HG02970 (cell line): ENCODE measurements around the gene MAP3K12.
"Not testable (repeated sequence)": the region's sequence is repeated elsewhere in the genome, so short reads cannot be mapped to it uniquely, and the experiment has no call there.

Experiments
- ATAC-seq: cut with Tn5 transposase; IDR thresholded peaks from one replicate; pipeline ENCODE4 v1.9.1; 2021; ENCODE audit warnings: mild to moderate bottlenecking, moderate library complexity, moderate number of reproducible peaks; ENCODE audit not compliant: unreplicated experiment, low FRiP score

The MAP3K12 gene, protein sequence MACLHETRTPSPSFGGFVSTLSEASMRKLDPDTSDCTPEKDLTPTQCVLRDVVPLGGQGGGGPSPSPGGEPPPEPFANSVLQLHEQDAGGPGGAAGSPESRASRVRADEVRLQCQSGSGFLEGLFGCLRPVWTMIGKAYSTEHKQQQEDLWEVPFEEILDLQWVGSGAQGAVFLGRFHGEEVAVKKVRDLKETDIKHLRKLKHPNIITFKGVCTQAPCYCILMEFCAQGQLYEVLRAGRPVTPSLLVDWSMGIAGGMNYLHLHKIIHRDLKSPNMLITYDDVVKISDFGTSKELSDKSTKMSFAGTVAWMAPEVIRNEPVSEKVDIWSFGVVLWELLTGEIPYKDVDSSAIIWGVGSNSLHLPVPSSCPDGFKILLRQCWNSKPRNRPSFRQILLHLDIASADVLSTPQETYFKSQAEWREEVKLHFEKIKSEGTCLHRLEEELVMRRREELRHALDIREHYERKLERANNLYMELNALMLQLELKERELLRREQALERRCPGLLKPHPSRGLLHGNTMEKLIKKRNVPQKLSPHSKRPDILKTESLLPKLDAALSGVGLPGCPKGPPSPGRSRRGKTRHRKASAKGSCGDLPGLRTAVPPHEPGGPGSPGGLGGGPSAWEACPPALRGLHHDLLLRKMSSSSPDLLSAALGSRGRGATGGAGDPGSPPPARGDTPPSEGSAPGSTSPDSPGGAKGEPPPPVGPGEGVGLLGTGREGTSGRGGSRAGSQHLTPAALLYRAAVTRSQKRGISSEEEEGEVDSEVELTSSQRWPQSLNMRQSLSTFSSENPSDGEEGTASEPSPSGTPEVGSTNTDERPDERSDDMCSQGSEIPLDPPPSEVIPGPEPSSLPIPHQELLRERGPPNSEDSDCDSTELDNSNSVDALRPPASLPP

DNA sequence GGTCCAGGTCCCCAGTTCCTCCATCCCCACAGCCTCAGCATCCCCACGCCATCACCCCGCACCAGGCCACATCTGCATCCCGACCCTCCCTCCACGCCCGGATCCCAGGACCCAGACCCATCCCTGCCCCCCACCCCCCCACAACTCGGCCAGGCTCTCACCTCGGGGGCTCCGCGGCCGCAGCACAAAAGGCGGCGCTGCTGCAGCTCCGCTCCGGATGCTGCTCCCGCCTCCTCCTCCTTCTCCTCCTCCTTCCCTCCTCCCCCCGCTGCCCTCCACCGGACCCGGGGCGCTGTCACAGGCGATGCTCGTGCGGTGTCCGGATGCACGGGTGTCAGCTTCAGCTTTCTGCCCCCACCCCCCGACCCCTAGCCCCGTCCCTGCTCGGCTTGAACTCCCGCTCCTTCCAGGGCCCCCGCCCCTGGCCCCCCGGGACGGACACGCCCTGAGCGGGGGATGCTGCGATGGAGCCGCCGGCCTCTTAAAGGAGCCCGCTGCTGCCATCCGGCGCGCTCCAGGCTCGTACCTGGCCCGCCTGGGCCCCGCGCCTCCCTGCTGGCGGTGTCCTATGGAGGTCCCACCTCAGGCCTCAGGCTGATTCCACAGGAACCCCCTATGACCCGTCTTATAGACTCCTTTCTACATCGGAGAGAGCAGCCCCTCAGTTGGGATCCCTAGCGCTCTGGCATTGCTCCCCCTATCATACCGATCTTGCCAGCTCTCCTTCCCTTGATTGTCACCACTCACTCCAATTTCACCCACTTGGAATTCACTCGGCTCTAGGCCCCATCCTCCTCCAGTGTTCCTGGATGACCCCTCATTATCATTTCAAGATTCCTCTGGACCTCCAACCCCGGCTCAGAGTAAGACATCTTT is at the start of gene MAP3K12:
TSS of gene MAP3K12 (minus strand) at position 193 of the 876 bp plus-strand sequence. CDS start 12,067 bp downstream, outside the sequence.
- ATAC-seq: no peak

DNA sequence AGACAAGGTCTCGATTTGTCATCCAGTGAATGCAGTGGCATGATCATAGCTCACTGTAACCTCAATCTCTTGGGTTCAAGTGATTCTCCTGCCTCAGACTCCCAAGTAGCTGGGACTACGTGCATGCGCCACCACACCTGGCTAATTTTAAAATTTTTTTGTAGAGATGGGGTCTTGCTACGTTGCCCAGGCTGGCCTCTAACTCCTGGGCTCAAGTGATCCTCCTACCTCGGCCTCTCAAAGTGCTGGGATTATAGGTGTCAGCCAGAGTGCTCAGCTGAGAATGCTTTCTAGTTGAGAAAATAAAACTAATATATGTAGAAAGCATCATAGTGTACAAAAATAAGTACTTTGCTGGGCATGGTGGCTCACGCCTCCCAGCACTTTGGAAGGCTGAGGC is 49.1 kb upstream of the MAP3K12 start:
- ATAC-seq: not testable (repeated sequence)

DNA sequence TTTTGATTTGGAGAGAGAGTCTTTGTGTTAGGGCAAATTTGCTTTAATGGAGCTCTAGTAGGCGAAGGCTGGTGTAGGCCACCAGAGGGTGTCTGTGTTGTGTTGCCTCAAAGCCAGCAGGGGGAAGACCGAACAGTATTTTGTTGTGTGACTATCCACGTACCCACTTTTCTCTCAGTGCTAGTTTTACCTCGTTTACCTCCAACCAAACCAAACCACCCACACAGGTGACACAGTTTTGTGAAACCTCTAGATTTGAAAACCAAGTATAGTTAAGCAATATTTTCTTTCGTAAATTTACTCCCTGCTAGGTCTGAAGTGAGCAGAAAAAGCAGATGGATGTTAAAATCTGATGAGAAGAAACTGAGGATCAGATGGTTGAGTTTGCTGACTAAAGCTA is 44.3 kb upstream of the MAP3K12 start:
- ATAC-seq: no peak

DNA sequence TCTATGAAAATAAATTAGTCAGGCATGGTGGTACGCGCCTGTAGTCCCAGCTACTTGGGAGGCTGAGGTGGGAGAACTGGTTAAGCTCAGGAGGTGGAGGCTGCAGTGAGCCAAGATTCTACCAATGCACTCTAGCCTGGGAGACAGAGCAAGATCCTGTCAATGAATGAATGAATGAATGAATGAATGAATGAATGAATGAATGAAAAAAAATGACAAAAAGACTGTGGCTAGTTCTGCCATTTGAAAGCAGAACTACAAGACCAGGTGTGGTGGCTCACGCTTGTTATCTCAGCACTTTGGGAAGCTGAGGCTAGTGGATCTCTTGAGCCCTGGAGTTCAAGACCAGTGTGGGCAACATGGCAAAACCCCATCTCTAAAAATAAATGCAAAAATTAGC is 40.3 kb upstream of the MAP3K12 start:
- no peak for ATAC-seq

DNA sequence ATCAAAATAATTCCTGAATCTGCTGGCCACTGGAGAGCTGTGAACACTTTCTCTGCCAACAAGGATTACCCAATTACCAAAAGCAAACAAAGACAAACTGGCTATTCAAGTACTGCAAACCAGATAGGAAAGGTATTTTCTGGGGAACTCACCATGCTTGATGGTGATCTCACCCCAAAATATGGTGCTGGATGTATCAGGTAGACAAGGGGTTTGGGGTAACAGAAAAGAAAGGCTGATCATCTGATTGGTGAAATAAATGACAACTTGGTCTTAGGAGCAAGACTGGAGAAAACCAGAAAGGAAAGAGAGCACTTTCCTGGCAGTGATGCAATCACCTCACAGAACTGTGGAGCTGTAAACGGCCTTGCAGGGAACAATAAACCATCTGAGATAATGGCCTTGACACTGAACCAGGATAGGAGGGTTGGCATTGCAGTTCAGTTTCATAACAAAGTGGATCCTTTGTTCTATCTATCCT is 39.0 kb upstream of the MAP3K12 start:
- ATAC-seq: no peak

DNA sequence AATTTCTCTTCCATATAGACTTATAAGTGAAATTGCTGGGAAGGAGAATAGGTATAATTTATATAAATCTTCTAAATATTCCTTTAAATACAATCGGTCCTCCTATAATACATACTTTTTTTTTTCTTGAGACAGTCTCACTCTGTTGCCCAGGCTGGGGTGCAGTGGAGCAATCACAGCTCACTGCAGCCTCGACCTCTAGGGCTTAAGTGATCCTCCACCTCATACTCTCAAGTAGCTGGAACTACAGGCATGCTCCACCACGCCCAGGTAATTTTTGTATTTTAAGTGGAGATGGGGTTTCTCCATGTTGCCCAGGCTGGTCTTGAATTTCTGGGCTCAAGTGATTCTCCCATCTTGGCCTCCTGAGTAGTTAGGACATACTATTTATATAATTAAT is 37.7 kb upstream of the MAP3K12 start:
- ATAC-seq: no peak

DNA sequence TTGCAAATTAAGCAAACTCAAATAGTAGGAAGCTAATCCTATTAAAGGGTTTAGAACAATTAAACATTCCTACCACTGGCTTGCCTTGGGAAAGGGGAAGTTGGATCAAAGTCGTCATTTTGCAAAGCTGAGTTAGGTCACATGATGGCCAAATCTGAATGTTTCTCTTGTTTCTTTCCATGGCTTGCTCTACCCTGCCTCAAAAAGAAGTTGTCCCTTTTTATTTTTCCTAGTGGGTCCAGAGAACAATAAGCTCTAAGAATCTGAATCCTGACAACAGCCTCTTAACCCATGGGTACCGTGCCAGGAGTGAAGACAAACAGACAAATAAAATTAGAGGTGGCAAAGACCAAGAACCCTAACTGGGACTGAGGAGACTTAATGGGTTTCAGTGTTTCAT is 34.2 kb upstream of the MAP3K12 start:
- ATAC-seq: no peak

DNA sequence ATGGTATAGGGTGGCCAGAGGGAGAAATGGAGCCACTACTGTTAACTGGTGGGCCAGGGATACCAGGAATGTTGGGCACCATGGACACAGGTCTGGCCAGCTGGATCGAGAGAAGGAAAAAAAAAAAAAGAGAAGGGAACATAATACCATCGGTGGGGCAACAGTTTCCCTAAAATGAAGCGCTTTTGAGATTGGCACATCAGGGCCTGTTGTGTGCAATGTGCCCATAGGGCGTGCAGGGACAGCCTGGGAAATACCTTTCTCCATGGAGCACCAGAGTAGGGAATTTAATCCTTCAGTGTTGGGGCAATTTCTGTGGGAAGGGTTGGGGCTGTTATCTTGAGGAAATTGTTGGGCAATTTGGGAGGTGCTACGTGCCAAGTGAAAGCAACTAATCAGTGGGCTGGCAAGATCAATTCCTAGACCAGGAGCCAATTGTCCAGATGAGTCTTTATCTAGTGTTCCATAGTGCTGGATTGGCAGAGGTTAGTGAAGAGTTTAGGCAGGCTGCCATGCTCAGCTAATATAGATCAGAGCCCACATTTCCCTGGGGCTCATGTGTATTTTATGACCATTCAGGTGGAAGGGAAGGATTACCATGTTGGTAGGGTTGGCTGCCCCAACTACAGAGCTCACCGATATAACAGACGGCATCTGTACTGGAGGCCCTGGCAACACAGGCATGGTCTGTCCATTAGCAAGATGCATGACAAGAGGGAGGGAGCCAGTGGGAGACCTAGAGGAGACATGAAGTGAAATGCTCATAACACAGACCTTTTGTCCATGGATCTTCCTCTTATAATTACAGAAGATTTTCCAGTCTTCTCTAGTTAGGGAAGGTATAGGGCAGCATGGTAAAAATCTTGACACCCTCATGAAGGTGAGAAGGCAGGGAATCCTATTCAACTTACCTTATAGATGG is 33.5 kb upstream of the MAP3K12 start:
- no peak for ATAC-seq

DNA sequence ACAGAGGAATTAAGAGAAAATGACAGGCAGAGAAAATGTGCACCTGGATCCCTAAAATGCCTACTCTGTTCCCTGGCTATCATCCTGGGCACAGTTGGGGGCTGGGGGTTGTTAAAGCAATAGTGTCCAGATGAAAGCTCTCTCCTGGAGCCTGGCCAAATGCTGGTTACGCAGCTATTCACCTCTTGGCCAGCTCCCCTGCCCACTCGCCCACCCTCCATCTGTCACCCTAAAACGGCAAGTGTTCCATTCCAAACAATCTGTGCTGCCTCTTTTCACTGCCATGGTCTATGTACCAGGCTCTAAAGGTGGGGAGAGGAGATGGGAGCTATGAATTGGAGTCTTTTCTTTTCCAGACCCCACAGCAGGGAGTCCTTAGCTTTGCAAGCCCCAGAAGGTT is 32.8 kb upstream of the MAP3K12 start:
- no peak for ATAC-seq

DNA sequence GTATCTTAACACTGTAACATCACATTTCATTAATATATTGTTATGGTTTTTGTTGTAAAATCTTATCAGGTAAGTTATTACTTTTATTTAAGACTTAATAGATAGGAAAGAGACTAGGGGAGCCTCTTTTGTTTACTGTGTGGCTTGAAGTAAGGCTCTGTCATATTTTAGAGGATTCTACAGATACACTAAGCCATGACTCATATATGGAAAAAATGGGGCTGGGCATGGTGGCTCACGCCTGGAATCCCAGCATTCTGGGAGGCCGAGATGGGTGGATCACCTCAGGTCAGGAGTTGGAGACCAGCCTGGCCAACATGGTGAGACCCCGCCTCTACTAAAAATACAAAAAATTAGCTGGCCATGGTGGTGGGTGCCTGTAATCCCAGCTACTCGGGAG is 31.7 kb upstream of the MAP3K12 start:
- ATAC-seq: no peak

DNA sequence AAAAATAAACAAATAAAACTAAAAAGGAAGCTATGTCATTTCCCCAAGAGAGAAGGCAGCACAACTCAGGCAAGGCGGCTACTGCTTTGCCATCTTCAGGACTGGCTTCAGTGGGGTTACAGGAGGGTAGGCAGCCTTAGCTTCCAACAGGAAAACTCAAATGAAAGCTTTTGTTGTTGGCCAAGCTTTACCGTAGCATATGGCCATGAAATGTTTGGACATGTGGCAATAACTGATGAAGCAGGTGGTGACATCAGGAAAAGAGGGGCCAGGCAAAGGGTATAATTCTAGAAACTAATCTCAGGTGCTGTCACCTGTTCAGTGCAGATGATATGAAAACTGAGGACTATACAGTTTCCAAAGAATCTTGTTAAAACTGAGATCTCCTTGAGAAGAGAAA is 30.8 kb upstream of the MAP3K12 start:
- ATAC-seq: no peak

DNA sequence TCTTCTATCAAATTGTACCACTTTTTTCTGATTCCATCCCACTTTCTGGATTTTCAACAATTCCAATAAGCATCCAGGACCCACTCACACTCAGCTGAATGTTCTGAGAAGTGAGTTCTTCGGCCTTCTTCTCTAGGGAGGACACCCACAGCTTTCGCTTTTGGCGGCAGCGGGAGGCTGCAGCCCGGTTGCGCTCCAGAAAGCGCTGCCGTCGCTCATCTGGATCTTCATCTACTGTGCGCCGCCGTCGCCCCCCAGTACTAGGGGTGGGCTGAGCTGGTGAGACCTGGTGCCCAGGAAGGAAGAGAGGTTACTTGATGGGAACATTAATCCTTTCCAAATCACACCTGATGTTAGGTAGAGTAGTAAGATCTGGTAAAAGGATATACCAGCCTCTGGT is 25.2 kb upstream of the MAP3K12 start:
- ATAC-seq: no peak

DNA sequence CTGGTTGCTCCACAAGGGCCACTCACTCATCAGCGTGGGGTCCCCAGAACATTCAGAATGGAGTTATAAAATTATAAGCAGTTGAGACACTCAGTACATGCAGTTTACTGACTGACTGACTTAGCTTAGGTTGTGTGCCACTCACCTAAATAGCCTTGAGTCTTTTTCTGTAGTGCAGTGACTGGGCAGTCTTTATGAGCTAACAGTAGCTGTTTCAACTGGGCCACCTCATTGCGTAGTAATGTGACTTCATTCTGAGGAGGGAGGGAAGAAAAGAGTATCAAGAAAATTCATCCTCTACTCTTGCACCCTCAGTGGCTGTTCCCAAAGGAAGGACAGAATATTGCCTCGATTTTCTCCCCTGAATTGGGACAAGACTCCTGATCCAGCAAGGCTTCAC is 23.9 kb upstream of the MAP3K12 start:
- no peak for ATAC-seq

DNA sequence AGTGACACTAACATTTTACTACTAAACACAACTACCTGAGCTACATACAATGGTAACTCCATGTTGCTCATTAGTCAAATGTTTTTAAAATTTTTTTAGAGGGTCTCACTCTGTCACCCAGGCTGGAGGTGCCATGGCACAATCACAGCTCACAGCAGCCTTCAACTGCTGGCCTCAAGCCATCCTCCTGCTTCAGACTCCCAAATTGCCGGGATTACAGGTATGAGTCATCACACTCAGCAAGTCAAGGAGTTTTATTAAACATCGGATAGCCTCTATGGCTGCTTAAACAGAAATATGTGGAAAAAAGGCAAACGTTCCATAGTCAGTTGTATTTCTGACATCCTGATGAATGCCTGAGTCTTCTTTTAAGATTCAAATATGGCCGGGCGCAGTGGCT is 19.1 kb upstream of the MAP3K12 start:
- ATAC-seq: no peak

DNA sequence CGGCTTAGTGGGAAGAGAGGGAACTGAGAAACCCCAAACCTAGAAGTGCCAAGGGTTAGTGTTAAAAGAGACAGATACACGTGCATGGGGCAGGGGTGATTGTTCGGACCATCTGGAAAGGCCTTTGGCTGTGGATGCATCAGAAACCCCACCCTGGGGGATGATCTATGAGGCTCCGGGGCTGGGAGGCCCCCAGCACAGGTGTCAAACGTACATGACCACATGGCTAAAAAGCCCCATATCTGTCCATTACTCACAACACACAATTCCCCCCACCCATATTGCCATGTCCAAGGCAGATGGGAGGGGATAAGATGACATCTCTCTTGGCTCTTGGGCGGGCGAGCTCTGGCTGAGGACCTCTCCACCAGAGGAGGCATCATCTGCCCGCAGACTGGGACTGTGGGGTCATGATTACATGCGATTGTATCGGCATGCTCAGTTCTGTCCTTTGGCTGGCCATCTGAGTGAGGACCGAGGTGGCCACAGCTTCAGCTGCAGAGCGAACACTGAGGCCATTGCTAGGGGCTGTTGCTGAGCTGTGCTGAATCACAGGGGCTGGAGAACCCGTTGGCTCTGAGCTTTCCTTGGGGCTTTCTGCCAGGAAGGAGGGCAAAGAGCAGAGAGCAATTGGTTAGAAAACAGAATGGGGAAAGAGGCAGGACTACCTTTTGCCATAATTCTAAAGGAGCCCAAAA is 17.6 kb upstream of the MAP3K12 start:
- ATAC-seq: no peak

DNA sequence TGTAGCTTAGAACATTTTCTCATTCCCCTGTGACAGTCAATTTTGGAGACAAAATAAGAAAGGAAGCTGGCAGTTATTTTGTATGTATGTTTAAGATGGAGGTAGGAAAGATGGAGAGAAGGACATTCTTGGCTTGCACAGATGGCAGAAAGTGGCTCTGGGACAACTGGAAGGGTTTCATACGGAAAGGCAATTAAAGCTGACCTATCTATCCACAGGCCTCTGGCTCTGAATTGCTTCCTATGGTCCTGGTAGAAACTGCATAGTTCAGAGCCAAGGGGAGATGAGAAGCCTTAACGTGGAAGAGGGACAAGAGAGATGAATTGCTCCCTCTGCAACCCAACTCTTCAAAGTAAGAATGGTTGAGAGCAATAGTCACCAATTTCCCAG is 16.0 kb upstream of the MAP3K12 start:
- no peak for ATAC-seq

DNA sequence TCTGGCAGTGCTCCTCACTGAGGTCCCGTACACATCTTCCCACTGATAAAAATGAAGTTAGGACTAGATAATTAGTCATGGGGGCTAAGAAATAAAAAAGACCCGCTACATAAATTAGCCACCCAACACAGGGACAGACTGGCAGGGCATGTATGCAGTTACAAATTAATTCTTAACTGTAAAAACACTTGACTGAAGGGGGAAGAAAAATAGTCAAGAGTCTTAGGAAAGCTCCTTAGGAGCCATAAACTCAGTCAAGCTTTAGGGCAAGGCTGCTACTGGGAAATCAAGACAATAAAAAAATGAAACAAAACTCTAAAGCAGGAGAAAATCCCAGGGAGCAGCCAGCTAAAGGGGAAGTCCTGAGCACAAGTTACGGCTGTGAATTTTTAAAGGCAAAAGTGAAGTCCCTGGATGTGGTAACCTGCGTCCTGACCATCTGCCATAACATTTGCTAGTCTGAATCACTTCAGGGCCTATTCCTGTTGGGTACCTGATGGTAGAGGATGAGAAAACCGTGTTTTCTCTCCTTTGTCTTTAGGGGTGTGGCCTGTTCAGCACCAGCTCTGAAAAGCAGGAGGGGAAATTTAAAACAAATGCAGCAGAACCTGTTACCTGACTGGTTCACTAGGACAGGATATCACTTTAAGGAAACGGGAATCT is 15.5 kb upstream of the MAP3K12 start:
- ATAC-seq: no peak

DNA sequence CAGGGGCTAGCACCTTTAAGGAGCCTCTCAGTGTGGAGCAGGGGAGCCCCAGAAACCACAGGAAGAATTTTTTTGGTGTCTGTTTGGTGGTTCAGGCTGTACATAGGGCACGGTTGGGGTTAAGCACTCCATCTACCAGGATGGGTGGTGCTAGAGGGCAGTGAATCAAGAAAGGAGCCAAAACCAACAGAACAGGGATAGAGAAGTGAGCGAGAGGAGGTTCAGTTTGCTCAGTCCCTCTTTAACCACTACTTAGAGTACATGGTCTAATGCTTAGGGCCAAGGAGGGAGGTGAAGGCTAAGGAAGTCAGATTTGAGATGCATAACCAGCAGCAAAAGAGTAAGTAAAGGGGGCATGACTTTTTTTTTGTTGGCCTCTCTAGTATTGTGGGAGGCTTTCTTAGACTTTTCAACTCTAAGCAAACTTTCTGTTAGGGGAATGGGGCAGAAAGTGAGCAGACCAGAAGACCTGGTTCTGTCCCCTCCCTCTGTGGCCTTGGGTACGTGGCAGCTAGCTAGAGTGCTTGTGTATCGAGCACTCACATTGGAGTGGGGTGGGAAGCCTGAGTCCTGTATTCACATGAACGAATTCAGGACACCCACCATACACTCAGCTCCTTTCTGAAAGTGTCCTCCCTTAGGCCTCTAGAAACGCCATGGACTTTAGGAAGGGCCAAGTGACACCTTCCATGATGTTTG is 14.6 kb upstream of the MAP3K12 start:
- ATAC-seq: no peak
